GM23248 (cell line): ENCODE measurements around the gene ZEB2. TPM values are rescaled to one million over a fixed set of nuclear protein-coding genes. Genes with fewer than 3 reads are reported as not detected.

ENCODE experiments used
- DNase-seq: peaks from one replicate; pipeline ENCODE4 v3.0.0-alpha.2; 2015
- H2AFZ ChIP-seq: fragments of 200-600 bp; sonication (generic); 2 replicates; pipeline ENCODE4 v1.6.1; 2016; ENCODE audit warnings: antibody characterized with exemption
- H3F3A ChIP-seq: fragments of 200-600 bp; sonication (generic); 2 replicates; pipeline ENCODE4 v1.6.1; 2016; ENCODE audit warnings: mild to moderate bottlenecking, antibody characterized with exemption, mixed run types; ENCODE audit not compliant: insufficient read depth
- H3K27ac ChIP-seq: fragments of 200-600 bp; sonication (generic); 2 replicates; pipeline ENCODE4 v1.5.1; 2016; ENCODE audit warnings: mild to moderate bottlenecking
- H3K27me3 ChIP-seq: fragments of 200-600 bp; sonication (generic); replicated peaks from 2 replicates; pipeline ENCODE4 v1.6.1; 2016; ENCODE audit warnings: mild to moderate bottlenecking; ENCODE audit not compliant: insufficient read depth
- H3K36me3 ChIP-seq: fragments of 200-600 bp; sonication (generic); 2 replicates; pipeline ENCODE4 v1.6.1; 2016; ENCODE audit warnings: low read depth, mild to moderate bottlenecking
- H3K4me1 ChIP-seq: fragments of 200-600 bp; sonication (generic); 2 replicates; pipeline ENCODE4 v1.6.1; 2016; ENCODE audit warnings: mild to moderate bottlenecking; ENCODE audit not compliant: insufficient read depth
- H3K4me2 ChIP-seq: fragments of 200-600 bp; sonication (generic); one replicate; pipeline ENCODE4 v1.6.1; 2016; ENCODE audit warnings: mild to moderate bottlenecking; ENCODE audit not compliant: unreplicated experiment
- H3K4me3 ChIP-seq: fragments of 200-600 bp; sonication (generic); 2 replicates; pipeline ENCODE4 v1.5.1; 2016; ENCODE audit warnings: mild to moderate bottlenecking
- H3K79me2 ChIP-seq: fragments of 200-600 bp; sonication (generic); 2 replicates; pipeline ENCODE4 v1.6.1; 2016; ENCODE audit warnings: mild to moderate bottlenecking; ENCODE audit not compliant: insufficient read depth
- H3K9ac ChIP-seq: fragments of 200-600 bp; sonication (generic); 2 replicates; pipeline ENCODE4 v1.6.1; 2016; ENCODE audit warnings: mild to moderate bottlenecking
- H3K9me2 ChIP-seq: fragments of 200-600 bp; sonication (generic); 2 replicates; pipeline ENCODE4 v1.6.1; 2016; ENCODE audit warnings: mixed run types, mild to moderate bottlenecking, moderate library complexity; ENCODE audit not compliant: insufficient read depth
- H3K9me3 ChIP-seq: fragments of 200-600 bp; sonication (generic); one replicate; pipeline ENCODE4 v1.6.1; 2017; ENCODE audit warnings: low read depth
- H4K20me1 ChIP-seq: fragments of 200-600 bp; sonication (generic); 2 replicates; pipeline ENCODE4 v1.6.0; 2016; ENCODE audit not compliant: insufficient read depth
- EZH2 ChIP-seq: fragments of 200-600 bp; sonication (generic); IDR thresholded peaks from 2 replicates; pipeline ENCODE4 v1.6.1; 2018; ENCODE audit warnings: antibody characterized with exemption, mild to moderate bottlenecking; ENCODE audit not compliant: insufficient read depth, poor library complexity, severe bottlenecking
- EZH2phosphoT487 ChIP-seq: fragments of 200-600 bp; sonication (generic); IDR thresholded peaks from 2 replicates; pipeline ENCODE4 v1.6.1; 2018; ENCODE audit warnings: antibody characterized with exemption, moderate library complexity, mild to moderate bottlenecking, low read depth; ENCODE audit not compliant: insufficient read depth
- WGBS, 2 experiments: methylation state at CpG; one replicate each; pipeline ENCODE4 v1.1.6; 2015 to 2017; ENCODE audit warnings: low lambda C conversion rate in 2 of 2, low coverage in 1 of 2; ENCODE audit errors: missing lambda C conversion rate in 2 of 2; 5-methylcytosine and 5-hydroxymethylcytosine counted together
- in situ Hi-C: fragments of 300-500 bp; cut with MboI; formaldehyde crosslinking; loops from 2 replicates; pipeline ENCODE4 v1.15.0; 2020
- polyA plus RNA-seq: library from polyadenylated mRNA; unstranded; fragments of >200 nt; fragmentation: Nextera tagmentation; extraction: Ambion mirVana; gene quantifications from 2 replicates; pipeline ENCODE4 v1.2.1, GENCODE V29; 2016
- total RNA-seq: library from RNA; depleted of rRNA; stranded (reverse); fragments of >200 nt; shearing (Covaris generic); gene quantifications from 2 replicates; pipeline ENCODE4 v1.2.3, GENCODE V29; 2014

The ZEB2 gene
- total and polyA plus RNA-seq, 2 experiments from 2014 or later = 26.2 to 46.8 TPM

DNA sequence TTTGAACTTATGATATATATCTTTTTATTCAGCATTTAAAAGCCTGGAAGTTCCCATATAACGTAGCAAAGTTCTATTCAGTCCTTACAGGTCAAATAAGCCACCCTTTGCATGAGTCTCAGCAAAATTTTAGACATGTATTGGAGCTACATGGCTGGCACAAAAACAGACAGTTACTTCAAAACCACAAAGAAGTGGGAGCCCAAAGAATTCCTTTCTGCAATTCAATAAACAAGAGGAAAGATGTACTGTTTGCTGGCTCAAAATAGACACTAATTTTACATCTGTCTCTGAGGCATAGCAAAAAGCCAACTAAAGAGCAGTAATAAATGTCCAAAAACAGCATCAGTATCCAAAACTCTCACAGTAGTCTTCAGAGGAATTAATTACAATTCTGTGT is 87.0 kb downstream of the ZEB2 start:
- H4K20me1 ChIP-seq = no peaks in the 10 kb centered on the region
- H3K27me3 ChIP-seq = no peaks in the 10 kb centered on the region
- no peak for TF ChIP-seq EZH2phosphoT487
- no peak for TF ChIP-seq EZH2
- no peaks in the 10 kb centered on the region for H3F3A ChIP-seq
- in situ Hi-C loops = no loop called here
- H3K4me2 ChIP-seq = no peak overlapping the region
- peaks cover 8% of the 10 kb centered on the region; the same call in 1 of the 2 replicates for H3K4me1 ChIP-seq
- H3K27ac ChIP-seq = no peak overlapping the region
- DNase-seq = no peak
- no peak overlapping the region for H2AFZ ChIP-seq
- peaks cover 21% of the 10 kb centered on the region; the same call in 1 of the 2 replicates for H3K36me3 ChIP-seq
- H3K9ac ChIP-seq = no peak overlapping the region
- no peaks in the 10 kb centered on the region; the same call in 1 of the 2 replicates for H3K9me2 ChIP-seq
- 92% methylated on average over 1 of the region's 1 CpG for WGBS, 2 experiments
- H3K4me3 ChIP-seq = no peak overlapping the region
- H3K79me2 ChIP-seq = peaks cover 98% of the 10 kb centered on the region
- H3K9me3 ChIP-seq = no peaks in the 10 kb centered on the region

DNA sequence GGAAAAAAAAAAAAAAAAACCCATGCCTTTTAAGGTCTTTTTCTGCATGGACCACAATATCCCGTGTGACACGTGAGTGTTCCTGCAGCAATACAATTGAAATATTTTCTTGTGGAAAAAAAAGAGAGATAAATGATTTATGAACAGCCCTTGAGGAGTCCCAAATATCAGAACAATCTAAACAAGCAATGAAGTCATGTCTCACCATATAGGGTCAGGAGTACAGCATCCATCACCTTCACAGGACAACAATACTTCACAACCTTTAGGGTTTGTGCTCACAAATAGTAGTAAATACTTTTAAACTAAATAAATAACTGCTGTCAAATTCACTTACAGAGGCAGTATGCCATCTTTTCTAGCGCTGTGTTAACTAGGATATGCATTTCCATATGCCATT is 87.9 kb downstream of the ZEB2 start:
- no peak for DNase-seq
- Histone ChIP-seq H3K9ac (no peak overlapping the region), H3K4me1 (peaks cover 17% of the 10 kb centered on the region), H2AFZ (no peak overlapping the region), H3K9me2 (no peaks in the 10 kb centered on the region; the same call in 1 of the 2 replicates), H3K27me3 (no peaks in the 10 kb centered on the region), H3K4me2 (no peak overlapping the region), H3K36me3 (peaks cover 22% of the 10 kb centered on the region; the same call in 1 of the 2 replicates), H3K27ac (no peak overlapping the region), H3K79me2 (peaks cover 88% of the 10 kb centered on the region), H3K9me3 (no peaks in the 10 kb centered on the region), H3F3A (peaks cover 7% of the 10 kb centered on the region), H4K20me1 (no peaks in the 10 kb centered on the region), H3K4me3 (no peak overlapping the region)
- in situ Hi-C loops = no loop called here
- TF ChIP-seq EZH2 (no peak), EZH2phosphoT487 (no peak)
- 84 to 86% methylated on average over 3 of the region's 3 CpGs for WGBS, 2 experiments

DNA sequence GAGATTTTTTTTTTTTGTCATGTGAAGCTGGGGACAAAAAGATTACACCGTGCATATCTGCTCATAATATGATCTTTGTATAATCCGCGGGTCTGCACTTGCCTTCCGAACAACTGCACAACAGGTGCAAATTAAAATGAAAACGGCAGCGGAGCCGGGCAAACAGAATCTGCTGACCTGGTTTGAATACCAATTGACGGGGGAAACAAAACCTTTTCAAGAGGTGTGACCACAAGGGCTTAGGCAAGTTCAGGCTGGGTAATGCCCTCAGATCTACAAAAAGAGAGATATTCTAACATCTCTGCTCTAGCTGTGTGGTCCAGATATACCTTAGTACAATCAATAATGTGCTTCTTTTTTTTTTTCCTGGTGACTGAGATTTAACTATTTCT is 88.5 kb downstream of the ZEB2 start:
- no peak for DNase-seq
- Histone ChIP-seq H3K27me3 (no peaks in the 10 kb centered on the region), H3K36me3 (peaks cover 22% of the 10 kb centered on the region; the same call in 1 of the 2 replicates), H3F3A (peaks cover 13% of the 10 kb centered on the region), H3K9ac (no peak overlapping the region), H3K4me2 (no peak overlapping the region), H3K79me2 (peaks cover 82% of the 10 kb centered on the region), H2AFZ (no peak overlapping the region), H3K27ac (no peak overlapping the region), H3K4me3 (no peak overlapping the region), H4K20me1 (no peaks in the 10 kb centered on the region), H3K9me3 (no peaks in the 10 kb centered on the region), H3K4me1 (peaks cover 23% of the 10 kb centered on the region), H3K9me2 (no peaks in the 10 kb centered on the region; the same call in 1 of the 2 replicates)
- WGBS, 2 experiments = 70% methylated on average over 8 of the region's 8 CpGs
- no peak for TF ChIP-seq EZH2phosphoT487
- no peak for TF ChIP-seq EZH2
- in situ Hi-C loops = no loop called here

DNA sequence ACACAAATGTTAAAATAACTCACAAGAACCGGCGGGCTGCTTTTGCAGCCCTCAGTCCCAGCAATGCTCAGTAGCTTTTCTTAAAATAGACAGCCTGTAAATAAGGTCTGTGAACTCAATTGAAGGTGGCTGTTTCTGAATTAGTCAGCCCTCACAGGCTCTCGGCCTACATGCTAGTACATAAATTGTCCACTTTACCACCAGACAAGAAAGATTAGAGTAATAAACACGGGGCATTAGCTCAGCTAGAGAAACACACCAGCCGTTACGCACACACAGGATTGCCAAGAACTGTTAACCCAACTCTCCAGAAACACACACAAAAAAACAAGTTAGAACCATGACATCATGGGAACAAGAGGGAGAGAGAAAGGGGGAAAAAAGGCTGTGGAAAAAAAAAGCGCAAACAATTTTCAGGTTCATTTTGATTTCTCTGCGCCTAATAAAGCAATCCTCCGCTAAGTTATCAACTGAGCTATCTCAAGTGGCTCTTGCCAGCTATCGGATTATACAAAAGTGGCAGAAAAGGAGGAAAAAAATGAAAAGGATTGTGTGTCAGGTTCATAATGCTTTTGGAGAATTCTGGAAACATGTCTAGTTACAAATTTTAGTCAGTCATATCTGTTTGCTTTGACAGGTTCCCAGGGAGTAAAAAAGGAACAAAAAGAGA is 89.1 kb downstream of the ZEB2 start:
- H3K9me3 ChIP-seq = no peaks in the 10 kb centered on the region
- no peaks in the 10 kb centered on the region for H4K20me1 ChIP-seq
- H3K27me3 ChIP-seq = no peaks in the 10 kb centered on the region
- peak overlapping the region; percentile 24; the same call in 1 of the 2 replicates for H3K9ac ChIP-seq
- peak overlapping the region; percentile 39 for H3K27ac ChIP-seq
- peaks cover 22% of the 10 kb centered on the region; the same call in 1 of the 2 replicates for H3K36me3 ChIP-seq
- H3K4me2 ChIP-seq = no peak overlapping the region
- H3K4me1 ChIP-seq = peaks cover 28% of the 10 kb centered on the region
- no peaks in the 10 kb centered on the region; the same call in 1 of the 2 replicates for H3K9me2 ChIP-seq
- peaks cover 19% of the 10 kb centered on the region for H3F3A ChIP-seq
- no peak overlapping the region for H2AFZ ChIP-seq
- WGBS, 2 experiments = 51 to 52% methylated on average over 10 of the region's 10 CpGs
- no peak for TF ChIP-seq EZH2
- TF ChIP-seq EZH2phosphoT487 = no peak
- in situ Hi-C loops = no loop called here
- no peak overlapping the region for H3K4me3 ChIP-seq
- peaks cover 77% of the 10 kb centered on the region for H3K79me2 ChIP-seq
- DNase-seq = peak; percentile 61
